Measurements from ENCODE around the gene BRME1.
A peak's percentile ranks its signal among the peaks of the same experiment; 100 is the strongest.

Gene BRME1

GRCh38 chr19:13890136-13890535, 15.8 kb downstream of the BRME1 start:
- POLR2A ChIA-PET = no interaction called here
- TF ChIP-seq ZNF169 (tag by site-specific recombination; IDR thresholded peaks at IDR 0.05) = no peak
- no peak for TF ChIP-seq RBAK (tag by site-specific recombination; IDR thresholded peaks at IDR 0.05)
- no peak for TF ChIP-seq ZNF704 (tag by site-specific recombination; IDR thresholded peaks at IDR 0.05)
- TF ChIP-seq ZNF391 (tag by site-specific recombination; IDR thresholded peaks at IDR 0.05; ENCODE audit: borderline replicate concordance, low read depth) = no peak
- TF ChIP-seq PATZ1 (tag by site-specific recombination; IDR thresholded peaks at IDR 0.05) = no peak
- TF ChIP-seq ZNF544 (tag by site-specific recombination; IDR thresholded peaks at IDR 0.05) = no peak
- TF ChIP-seq ZBTB7A (tag by site-specific recombination; IDR thresholded peaks at IDR 0.05; ENCODE audit: low read depth) = no peak
- TF ChIP-seq ZNF404 (tag by site-specific recombination; IDR thresholded peaks at IDR 0.05) = no peak
- TF ChIP-seq SETDB1 (IDR thresholded peaks at IDR 0.05; ENCODE audit: insufficient read length, low read length) = no peak
- no peak for TF ChIP-seq ZNF16 (tag by site-specific recombination; IDR thresholded peaks at IDR 0.05; ENCODE audit: low read depth)
- no peak for TF ChIP-seq ZNF157 (tag by site-specific recombination; IDR thresholded peaks at IDR 0.05)
- no peak for TF ChIP-seq ZBTB21 (tag by site-specific recombination; IDR thresholded peaks at IDR 0.05)
- no peak for TF ChIP-seq ZNF777 (tag by site-specific recombination; IDR thresholded peaks at IDR 0.05; ENCODE audit: borderline replicate concordance)
- no peak for TF ChIP-seq ZNF510 (tag by site-specific recombination; IDR thresholded peaks at IDR 0.05; ENCODE audit: insufficient replicate concordance)
- TF ChIP-seq ZNF146 (tag by site-specific recombination; IDR thresholded peaks at IDR 0.05) = no peak
- TF ChIP-seq ZNF239 (tag by site-specific recombination; IDR thresholded peaks at IDR 0.05) = no peak
- TF ChIP-seq ZNF302 (tag by site-specific recombination; IDR thresholded peaks at IDR 0.05; ENCODE audit: low read depth) = no peak
- TF ChIP-seq WT1 (tag by site-specific recombination; IDR thresholded peaks at IDR 0.05) = no peak
- no peak for TF ChIP-seq ZNF549 (tag by site-specific recombination; IDR thresholded peaks at IDR 0.05)
- TF ChIP-seq CTCF (tag by site-specific recombination; IDR thresholded peaks at IDR 0.05) = no peak
- no peaks in the 10 kb centered on the region for H3K4me1 ChIP-seq (ENCODE audit: control insufficient read depth, insufficient read depth, low read length)
- H3K9me3 ChIP-seq (ENCODE audit: control insufficient read depth, insufficient read depth, low read depth, low read length) = no peaks in the 10 kb centered on the region
- CTCF ChIA-PET = no interaction called here
- no peak overlapping the region for H3K4me3 ChIP-seq (ENCODE audit: low read depth, low read length)
- no peak overlapping the region for H3K27ac ChIP-seq (ENCODE audit: extremely low read depth, low read depth, low read length)
- no peaks in the 10 kb centered on the region; a peak in 1 of 3 replicates for H3K36me3 ChIP-seq (ENCODE audit: control insufficient read depth in 2 of 2, insufficient read depth in 1 of 2, low read length in 2 of 2)

- TF ChIP-seq ZNF423 (tag by site-specific recombination; IDR thresholded peaks at IDR 0.05) = no peak
- TF ChIP-seq KLF1 (tag by site-specific recombination; IDR thresholded peaks at IDR 0.05) = 0 out of 2 replicates have a peak, but pooled peaks have one; percentile 19
- no peaks in the 10 kb centered on the region for H3K4me1 ChIP-seq (ENCODE audit: control insufficient read depth, insufficient read depth, low read length)
- POLR2A ChIA-PET = no interaction called here
- no peak overlapping the region for H3K4me3 ChIP-seq (ENCODE audit: low read depth, low read length)
- H3K36me3 ChIP-seq (ENCODE audit: control insufficient read depth in 2 of 2, insufficient read depth in 1 of 2, low read length in 2 of 2) = no peaks in the 10 kb centered on the region; a peak in 1 of 3 replicates
- no peak overlapping the region for H3K27ac ChIP-seq (ENCODE audit: extremely low read depth, low read depth, low read length)
- no peaks in the 10 kb centered on the region for H3K9me3 ChIP-seq (ENCODE audit: control insufficient read depth, insufficient read depth, low read depth, low read length)
- CTCF ChIA-PET = interaction anchor here (0.7 kb wide), 1 partner anchor 617 kb away, joined by 3 read pairs; no protein-coding TSS in a partner anchor
These were observed 17.6 kb downstream of the BRME1 start for GRCh38 chr19:13888281-13888680.

Data from HEK293 (cell line).